ENCODE data around the gene RGS3. TPM values are rescaled to one million over a fixed set of nuclear protein-coding genes. Genes with fewer than 3 reads are reported as not detected.

Gene RGS3
- total and polyA plus RNA-seq, 2 of the 13 experiments (the other 11 are each of a cell fraction or from before 2014, with no cell fraction given) = 17.1 to 28.8 TPM

DNA sequence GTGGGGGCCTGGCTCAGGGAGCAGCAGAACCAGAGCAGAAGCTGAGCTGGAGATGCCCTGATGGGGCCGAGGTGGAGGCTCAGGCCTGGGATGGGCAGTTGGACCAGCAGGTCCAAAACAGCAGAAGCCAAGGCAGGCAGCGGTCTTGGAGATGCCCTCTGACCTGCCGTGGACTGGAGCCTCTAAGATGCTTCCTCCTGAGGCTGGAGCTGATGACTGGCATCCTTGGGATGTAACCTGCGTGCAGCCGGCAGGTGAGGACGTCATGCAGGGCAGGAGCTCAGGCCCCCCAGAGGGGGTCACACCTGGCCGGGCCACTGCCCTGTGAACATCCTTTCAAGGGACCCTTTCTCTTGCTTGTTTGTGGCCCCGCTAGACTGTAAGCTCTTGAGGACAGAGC, 162.0 kb downstream of the RGS3 start:
- FAIRE-seq (no peak), ATAC-seq (no peak), DNase-seq (ENCODE audit: low spot score) (no peak)
- WGBS (ENCODE audit: low lambda C conversion rate) = 60% methylated on average over 1 of the region's 8 CpGs
- POLR2A ChIA-PET = no interaction called here
- Histone ChIP-seq H2AFZ (ENCODE audit: low read length) (no peak overlapping the region), H3K4me2 (ENCODE audit: low read depth, low read length) (no peak overlapping the region), H3K9ac (ENCODE audit: insufficient read depth, low read depth, low read length) (no peak overlapping the region), H4K20me1 (ENCODE audit: insufficient read depth, low read length) (no peaks in the 10 kb centered on the region), H3K79me2 (ENCODE audit: insufficient read depth, low read length) (no peaks in the 10 kb centered on the region), H3K36me3 (replicated peaks in 1 of 2; ENCODE audit: control insufficient read depth in 1 of 2, insufficient read depth in 2 of 2, low read length in 2 of 2) (no peaks in the 10 kb centered on the region), H3K4me1 (ENCODE audit: insufficient read depth, low read length) (peaks cover 52% of the 10 kb centered on the region), H3K27me3 (ENCODE audit: control insufficient read depth in 1 of 2, insufficient read depth in 2 of 2, low read length in 2 of 2) (peaks cover 0 to 33% of the 10 kb centered on the region in 2 experiments; a peak in 3 of 5 replicates), H3K4me3 (replicated peaks in 1 of 3; ENCODE audit: insufficient read depth in 1 of 3, low read depth in 2 of 3, low read length in 3 of 3) (no peak overlapping the region), H3K9me3 (ENCODE audit: low read length) (no peaks in the 10 kb centered on the region), H3K27ac (ENCODE audit: extremely low read length, insufficient read depth, low read length) (no peak overlapping the region)
- in situ Hi-C loops (cut with HindIII; ENCODE audit: extremely low pct_ligation_motif_present, low pct_unique_long_range_greater_than_20kb) (no loop called here), intact Hi-C loops (cut with micrococcal nuclease; ENCODE audit: unreplicated experiment) (no loop called here)
- TF ChIP-seq, protein P1, sequence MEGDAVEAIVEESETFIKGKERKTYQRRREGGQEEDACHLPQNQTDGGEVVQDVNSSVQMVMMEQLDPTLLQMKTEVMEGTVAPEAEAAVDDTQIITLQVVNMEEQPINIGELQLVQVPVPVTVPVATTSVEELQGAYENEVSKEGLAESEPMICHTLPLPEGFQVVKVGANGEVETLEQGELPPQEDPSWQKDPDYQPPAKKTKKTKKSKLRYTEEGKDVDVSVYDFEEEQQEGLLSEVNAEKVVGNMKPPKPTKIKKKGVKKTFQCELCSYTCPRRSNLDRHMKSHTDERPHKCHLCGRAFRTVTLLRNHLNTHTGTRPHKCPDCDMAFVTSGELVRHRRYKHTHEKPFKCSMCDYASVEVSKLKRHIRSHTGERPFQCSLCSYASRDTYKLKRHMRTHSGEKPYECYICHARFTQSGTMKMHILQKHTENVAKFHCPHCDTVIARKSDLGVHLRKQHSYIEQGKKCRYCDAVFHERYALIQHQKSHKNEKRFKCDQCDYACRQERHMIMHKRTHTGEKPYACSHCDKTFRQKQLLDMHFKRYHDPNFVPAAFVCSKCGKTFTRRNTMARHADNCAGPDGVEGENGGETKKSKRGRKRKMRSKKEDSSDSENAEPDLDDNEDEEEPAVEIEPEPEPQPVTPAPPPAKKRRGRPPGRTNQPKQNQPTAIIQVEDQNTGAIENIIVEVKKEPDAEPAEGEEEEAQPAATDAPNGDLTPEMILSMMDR (CRISPR knock-in tag; IDR thresholded peaks at IDR 0.05) = no peak
- TF ChIP-seq, protein P2, sequence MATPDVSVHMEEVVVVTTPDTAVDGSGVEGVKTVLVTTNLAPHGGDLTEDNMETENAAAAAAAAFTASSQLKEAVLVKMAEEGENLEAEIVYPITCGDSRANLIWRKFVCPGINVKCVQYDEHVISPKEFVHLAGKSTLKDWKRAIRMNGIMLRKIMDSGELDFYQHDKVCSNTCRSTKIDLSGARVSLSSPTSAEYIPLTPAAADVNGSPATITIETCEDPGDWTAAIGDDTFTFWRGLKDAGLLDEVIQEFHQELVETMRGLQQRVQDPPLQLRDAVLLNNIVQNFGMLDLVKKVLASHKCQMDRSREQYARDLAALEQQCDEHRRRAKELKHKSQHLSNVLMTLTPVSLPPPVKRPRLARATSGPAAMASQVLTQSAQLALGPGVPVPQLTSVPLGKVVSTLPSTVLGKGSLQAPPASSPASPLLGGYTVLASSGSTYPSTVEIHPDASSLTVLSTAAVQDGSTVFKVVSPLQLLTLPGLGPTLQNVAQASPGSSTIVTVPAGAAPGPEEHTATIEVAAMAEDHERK (CRISPR knock-in tag; IDR thresholded peaks at IDR 0.05; ENCODE audit: low read depth) = no peak
- no peak for TF ChIP-seq DMAP1 (CRISPR knock-in tag; IDR thresholded peaks at IDR 0.05)
- no TSS peak for BruUV-seq (replicated peaks)
- CTCF ChIA-PET (ENCODE audit: low intra/inter-chr PET ratio, low total read pairs) = no interaction called here

- ATAC-seq = no peak
- FAIRE-seq = no peak
- Histone ChIP-seq H3K4me3 (replicated peaks in 1 of 3; ENCODE audit: insufficient read depth in 1 of 3, low read depth in 2 of 3, low read length in 3 of 3) (peak overlapping the region in 1 of 3 experiments; percentile 1; a peak in 1 of 6 replicates), H3K27me3 (ENCODE audit: control insufficient read depth in 1 of 2, insufficient read depth in 2 of 2, low read length in 2 of 2) (peaks cover 0 to 42% of the 10 kb centered on the region in 2 experiments; a peak in 3 of 5 replicates), H3K9ac (ENCODE audit: insufficient read depth, low read depth, low read length) (no peak overlapping the region), H3K9me3 (ENCODE audit: low read length) (no peaks in the 10 kb centered on the region), H3K27ac (ENCODE audit: extremely low read length, insufficient read depth, low read length) (no peak overlapping the region), H4K20me1 (ENCODE audit: insufficient read depth, low read length) (no peaks in the 10 kb centered on the region), H3K36me3 (replicated peaks in 1 of 2; ENCODE audit: control insufficient read depth in 1 of 2, insufficient read depth in 2 of 2, low read length in 2 of 2) (no peaks in the 10 kb centered on the region), H2AFZ (ENCODE audit: low read length) (no peak overlapping the region), H3K79me2 (ENCODE audit: insufficient read depth, low read length) (no peaks in the 10 kb centered on the region), H3K4me1 (ENCODE audit: insufficient read depth, low read length) (peaks cover 40% of the 10 kb centered on the region), H3K4me2 (ENCODE audit: low read depth, low read length) (peak overlapping the region; percentile 32; the same call in 1 of the 2 replicates)
- no peak for DNase-seq (ENCODE audit: low spot score)
- ChIA-PET CTCF (ENCODE audit: low intra/inter-chr PET ratio, low total read pairs) (no interaction called here), POLR2A (interaction anchor here (0.7 to 1.2 kb wide), 3 partner anchors 24 to 26 kb away, joined by 3 to 4 read pairs (median 3); no protein-coding TSS in a partner anchor)
- intact Hi-C loops (cut with micrococcal nuclease; ENCODE audit: unreplicated experiment) = no loop called here
- in situ Hi-C loops (cut with HindIII; ENCODE audit: extremely low pct_ligation_motif_present, low pct_unique_long_range_greater_than_20kb) = no loop called here
- BruUV-seq (replicated peaks) = no TSS peak
- WGBS (ENCODE audit: low lambda C conversion rate) = 33% methylated on average over 7 of the region's 8 CpGs
- no peak for TF ChIP-seq ZBTB10 (CRISPR knock-in tag; IDR thresholded peaks at IDR 0.05; ENCODE audit: borderline replicate concordance)
- TF ChIP-seq NFYB (CRISPR knock-in tag; IDR thresholded peaks at IDR 0.05) = no peak
- TF ChIP-seq ZNF503 (CRISPR knock-in tag; IDR thresholded peaks at IDR 0.05) = no peak
- TF ChIP-seq NRL (CRISPR knock-in tag; IDR thresholded peaks at IDR 0.05; ENCODE audit: borderline replicate concordance) = no peak
Measured at GRCh38 chr9:113626735-113627495, 163.4 kb downstream of the RGS3 start.
